CD4-positive, alpha-beta T cell treated with Interleukin-10 for 1 hour (primary cell): Measurements from ENCODE around the gene SASS6.
"Not testable (repeated sequence)": the region's sequence is repeated elsewhere in the genome, so short reads cannot be mapped to it uniquely, and the experiment has no call there.

Experiments
- DNase-seq: peaks from one replicate; pipeline ENCODE4 v3.0.0-alpha.2; 2020

The SASS6 gene

GRCh38 chr1:100107696-100108095, 25.0 kb downstream of the SASS6 start:
- no peak for DNase-seq

- no peak for DNase-seq
Observed at GRCh38 chr1:100101564-100101963, 31.2 kb downstream of the SASS6 start.

DNA sequence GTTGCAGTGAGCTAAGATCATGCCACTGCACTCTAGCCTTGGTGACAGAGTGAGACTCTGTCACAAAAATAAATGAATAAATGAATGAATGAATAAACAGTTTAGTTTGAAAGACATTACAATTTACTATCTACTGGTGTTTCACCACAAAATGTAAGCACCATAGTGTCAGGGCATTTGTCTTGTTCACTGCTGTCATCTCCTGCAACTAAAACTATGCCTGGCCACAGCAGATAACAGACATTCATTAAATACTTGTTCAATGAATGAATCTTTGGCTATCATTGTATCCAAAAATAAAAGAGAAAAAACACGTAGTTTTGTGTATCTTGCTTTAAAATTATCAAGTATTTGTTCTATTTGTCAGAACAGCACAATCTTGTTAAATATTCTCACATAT, 32.5 kb downstream of the SASS6 start:
- DNase-seq, result no peak

DNA sequence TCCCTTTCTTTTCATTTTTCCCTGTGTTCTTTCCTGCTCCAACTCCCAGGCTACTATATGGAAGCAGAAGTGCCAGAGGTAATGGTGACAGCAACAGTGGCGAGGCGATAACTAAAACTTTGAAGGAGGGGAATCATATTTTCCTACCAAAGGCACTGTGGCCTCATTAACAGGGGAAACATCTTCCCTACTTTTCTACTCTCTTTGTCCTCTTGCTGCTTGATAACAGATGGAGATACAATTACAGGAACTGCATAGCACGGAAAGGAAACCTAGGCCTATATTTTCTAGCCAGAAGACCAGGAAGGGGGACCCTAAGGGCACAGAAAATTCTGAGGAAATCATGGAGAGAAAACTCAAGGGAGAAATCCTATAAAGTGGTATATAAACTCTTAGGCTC, 42.3 kb downstream of the SASS6 start:
- no peak for DNase-seq

DNA sequence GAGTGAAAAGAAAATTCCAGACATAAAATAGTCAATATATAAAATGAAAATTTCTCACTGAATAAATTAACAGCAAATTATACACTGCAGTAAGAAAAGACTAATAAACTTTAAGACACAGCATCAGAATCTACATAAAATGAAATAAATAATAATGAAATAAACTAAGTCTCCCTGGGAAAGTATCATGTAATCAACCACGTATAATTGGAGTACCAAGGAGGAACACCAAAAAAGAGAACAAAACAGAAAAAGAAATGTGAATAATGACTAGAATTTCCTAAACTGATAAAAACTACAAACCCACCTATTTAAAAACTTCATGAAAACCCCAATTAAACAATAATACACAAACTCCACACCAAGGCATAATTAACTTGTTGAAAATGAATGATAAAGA, 43.6 kb downstream of the SASS6 start:
- no peak for DNase-seq

DNA sequence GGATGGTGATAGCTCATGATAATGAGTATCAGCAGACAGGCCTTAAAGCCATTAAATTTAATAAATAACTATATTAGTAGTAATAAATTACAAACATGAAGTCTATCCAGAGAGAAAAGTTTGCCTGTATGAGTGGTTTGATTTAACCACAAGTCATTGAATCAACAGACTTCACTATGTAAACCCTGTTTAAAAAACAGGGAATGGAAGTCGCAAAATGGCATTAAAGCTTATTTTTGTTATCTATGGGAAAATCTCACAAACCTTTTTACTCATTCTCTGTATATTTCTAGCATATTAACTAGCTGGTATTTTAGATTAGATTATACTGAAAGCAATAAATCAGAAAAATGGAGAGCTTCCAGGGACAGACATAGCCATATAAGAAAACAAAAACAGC, 45.3 kb downstream of the SASS6 start:
- DNase-seq, result no peak

DNA sequence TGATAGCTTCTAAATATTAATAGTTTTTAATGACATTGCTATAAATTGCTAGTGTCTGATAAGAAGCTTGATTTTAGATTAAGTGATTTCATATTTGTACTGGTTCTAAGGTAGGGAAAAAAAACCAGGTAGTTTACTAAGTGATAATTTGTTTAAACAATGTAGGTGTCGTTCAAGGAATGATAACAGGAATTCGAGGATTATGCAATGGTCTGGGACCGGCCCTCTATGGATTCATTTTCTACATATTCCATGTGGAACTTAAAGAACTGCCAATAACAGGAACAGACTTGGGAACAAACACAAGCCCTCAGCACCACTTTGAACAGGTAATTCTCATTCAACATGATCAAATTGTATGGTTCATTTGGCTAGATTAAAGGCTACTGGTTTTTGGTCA, 52.4 kb downstream of the SASS6 start:
- DNase-seq, result no peak

GRCh38 chr1:100077531-100077930, 55.2 kb downstream of the SASS6 start:
- no peak for DNase-seq

DNA sequence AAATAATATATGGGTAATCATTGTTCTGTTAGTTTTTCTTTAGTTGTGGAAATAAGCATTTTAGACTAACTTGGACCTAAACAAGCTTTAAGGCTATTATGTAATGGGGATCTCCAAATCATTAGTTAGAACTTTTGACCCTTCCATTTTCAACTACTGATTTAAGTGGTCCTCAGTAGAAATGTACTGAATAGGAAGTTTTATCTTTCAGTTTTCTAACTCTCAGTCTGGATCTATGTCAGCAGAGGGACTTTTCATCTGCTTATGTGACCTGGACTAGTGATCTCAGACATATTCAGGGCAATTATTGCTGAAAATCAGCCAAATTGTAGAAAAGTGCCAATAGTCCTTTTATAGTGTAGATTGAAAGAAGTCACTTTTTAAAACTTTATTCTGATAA, 56.0 kb downstream of the SASS6 start:
- DNase-seq, result no peak

GRCh38 chr1:100076319-100076718, 56.4 kb downstream of the SASS6 start:
- no peak for DNase-seq

DNA sequence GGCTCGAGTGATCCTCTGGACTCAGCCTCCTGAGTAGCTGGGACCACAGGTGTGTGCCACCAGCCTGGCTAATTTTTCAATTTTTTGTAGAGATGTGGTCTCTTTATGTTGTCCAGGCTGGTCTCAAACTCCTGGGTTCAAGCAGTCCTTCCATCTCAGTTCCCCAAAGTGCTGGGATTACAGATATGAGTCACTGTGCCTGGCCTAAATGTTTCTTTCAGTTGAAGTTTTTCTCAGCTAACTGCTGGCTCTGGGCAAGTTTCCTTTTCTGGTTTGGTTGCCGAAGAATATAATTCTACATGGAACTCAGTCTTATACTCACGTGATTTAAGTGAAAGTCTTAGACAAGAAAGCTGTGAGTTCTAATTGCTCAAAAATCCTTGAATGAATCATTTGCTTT, 57.0 kb downstream of the SASS6 start:
- DNase-seq, result no peak

- no peak for DNase-seq
Observed at GRCh38 chr1:100074604-100075395, 57.9 kb downstream of the SASS6 start.

DNA sequence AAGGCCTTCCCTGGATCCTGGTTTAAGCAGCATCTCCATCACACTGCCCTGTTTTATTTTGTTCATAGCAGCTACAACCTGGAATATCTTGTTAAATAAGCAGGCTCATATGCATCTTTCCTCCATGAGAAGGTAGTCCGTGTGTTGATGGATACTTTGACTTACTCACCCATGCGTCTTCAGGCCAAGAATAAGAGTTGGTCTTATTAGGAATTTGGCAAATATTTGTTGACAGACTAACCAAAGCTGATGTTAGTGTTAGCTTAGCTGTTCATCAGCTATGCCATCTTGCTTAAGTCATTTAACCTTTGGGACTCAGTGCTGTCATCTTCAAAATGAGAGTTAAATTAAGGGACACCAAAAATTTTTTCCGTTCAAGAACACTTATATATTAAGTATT, 59.2 kb downstream of the SASS6 start:
- no peak for DNase-seq

DNA sequence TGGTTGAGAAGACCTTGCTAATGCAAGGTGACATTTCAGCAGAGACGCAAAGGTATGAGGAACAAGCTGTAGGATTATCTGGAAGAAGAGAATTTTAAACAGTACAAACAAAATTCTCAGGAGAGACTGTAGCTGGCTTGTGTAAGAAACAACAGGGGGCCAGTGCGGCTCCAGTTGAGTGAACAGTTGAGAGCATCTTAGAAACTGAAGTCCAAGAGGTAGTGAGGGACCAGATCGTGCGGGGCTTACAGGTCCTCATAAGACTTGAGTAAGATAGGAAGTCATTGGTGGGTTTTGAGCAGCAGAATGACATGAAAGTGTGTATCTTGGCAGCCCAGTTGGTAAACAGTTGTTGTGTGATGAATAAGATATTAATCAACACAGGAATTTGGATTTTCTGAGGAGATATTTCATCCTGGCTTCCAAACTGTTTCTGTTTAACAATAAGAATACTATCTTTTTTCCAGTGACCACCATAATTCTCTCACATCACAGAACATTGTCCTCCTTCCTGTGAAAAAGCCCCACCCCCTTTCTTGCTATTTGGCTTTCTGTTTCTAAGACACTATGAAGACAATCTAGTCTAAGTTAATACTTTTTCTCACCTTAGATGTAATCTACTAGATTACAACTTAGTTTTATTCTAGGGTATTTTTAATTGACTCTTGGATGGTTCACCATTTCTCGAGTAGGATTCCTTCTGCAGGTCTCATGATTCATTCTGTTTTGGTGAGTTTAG, 62.4 kb downstream of the SASS6 start:
- no peak for DNase-seq

DNA sequence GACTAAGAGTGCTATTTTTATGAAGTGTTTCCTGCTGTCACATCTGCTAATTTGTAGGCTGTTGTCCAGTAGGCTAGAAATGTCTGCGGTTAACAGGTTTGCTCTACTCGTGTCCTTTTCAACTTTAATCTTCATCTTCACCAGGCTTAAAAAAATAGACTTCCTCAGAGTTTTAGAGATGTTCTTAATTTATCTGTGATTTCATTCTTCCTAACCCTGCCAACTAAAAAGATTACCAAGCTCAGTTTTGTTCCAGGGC, 66.8 kb downstream of the SASS6 start:
- no peak for DNase-seq

DNA sequence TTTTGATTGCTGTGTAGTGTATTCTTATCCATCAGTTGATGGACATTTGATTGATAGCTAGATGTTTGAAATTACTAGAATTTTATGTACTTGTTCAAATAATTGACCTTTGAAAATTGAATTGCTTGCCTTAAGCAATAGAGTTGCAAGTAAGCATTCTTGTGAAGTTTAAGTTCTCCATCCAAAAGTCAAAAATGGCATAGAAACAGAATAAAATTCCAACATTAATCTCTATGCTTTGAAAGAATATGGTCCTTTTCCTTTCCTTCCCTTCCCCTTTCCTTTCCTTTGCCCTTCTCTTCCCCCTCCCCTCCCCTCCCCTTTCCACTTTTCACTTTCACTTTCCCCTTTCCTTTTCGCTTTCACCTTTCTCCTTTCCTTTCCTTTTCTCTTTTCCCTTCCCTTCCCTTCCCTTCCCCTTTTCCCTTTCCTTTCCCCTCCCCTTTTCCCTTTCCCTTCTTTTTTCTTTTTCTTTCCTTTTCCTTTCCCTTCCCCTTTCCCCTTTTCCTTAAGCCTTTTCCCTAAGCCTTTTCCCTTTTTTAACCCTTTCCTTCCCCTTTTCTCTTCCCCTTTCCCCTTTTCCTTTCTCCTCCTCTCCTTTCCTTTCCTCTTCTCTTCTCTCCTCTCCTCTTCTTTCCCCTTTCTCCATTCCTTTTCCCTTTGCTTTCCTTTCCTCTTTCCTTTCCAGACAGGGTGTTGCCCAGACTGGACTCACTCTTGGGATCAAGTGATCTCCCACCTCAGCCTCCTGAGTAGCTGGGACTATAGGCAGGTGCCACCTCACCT, 67.4 kb downstream of the SASS6 start:
- DNase-seq, result no peak

- DNase-seq, result no peak
Observed at GRCh38 chr1:100061681-100062080, 71.0 kb downstream of the SASS6 start.

DNA sequence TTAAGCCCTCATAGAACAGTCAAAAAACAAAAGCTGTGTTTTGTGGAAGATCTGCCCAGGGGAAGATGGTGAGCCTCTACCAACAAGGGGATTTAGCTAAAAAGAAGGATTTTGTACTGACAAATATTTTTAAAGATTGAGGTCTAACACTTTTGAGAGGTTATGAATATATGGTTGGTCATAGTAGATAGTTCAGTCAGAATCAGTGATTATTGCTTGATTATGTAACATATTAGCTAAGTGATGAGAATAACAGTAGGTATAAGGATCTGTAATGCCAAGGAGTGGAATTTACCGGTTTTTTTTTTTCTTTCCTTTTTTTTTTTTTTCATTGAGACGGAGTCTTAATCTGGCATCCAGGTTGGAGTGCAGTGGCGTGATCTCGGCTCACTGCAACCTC, 79.0 kb downstream of the SASS6 start:
- no peak for DNase-seq

DNA sequence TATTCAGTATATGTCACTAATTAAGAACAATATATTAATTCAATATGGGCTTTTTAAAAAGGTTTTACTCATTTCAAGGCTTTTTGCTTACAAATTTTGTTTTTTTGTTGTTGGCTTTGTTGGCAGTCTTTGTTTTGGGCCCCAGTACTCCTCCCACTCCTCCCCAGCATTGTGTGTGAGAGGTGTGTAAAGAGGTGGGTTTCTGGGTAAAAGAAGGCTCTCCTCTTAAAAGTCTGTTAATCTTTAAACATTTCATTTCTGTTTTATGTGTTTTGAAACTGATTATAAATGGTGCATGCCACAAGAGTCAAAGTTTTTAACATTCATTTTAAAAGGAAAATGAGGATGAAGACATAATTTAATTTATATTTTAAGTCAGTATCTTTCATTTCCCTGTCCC, 79.6 kb downstream of the SASS6 start:
- DNase-seq, result no peak

GRCh38 chr1:100051893-100052292, 80.8 kb downstream of the SASS6 start:
- no peak for DNase-seq

GRCh38 chr1:100051401-100051800, 81.3 kb downstream of the SASS6 start:
- DNase-seq, result no peak

DNA sequence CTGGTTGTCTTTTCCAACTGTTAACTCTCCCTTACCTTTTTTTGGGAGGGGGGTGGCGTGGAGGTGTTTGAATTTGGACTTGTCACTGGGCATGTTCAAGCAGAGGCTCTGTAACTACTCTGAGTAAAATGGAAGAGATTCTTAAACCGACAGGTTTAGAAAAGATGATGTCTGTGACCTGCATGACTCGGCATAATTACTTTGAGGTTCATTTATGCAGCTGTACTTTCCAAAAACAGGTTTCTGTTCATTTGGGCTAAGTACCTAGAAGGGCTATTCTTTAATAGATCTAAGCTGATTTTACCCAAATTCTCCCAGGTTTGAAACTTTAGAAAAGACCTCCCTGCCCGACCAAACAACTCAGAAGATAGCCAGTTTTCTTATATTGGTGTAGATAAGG, 82.6 kb downstream of the SASS6 start:
- DNase-seq, result no peak

- not testable (repeated sequence) for DNase-seq
Observed at GRCh38 chr1:100047235-100047708, 85.5 kb downstream of the SASS6 start.

GRCh38 chr1:100045206-100045605, 87.5 kb downstream of the SASS6 start:
- no peak for DNase-seq
